GM23338 (cell line): ENCODE data around the gene ARL5A. TPM values are rescaled to one million over a fixed set of nuclear protein-coding genes. Genes with fewer than 3 reads are reported as not detected.
A peak's percentile ranks its signal among the peaks of the same experiment; 100 is the strongest.

Source experiments
- ATAC-seq: fragments of 200-7000 bp; cut with Tn5 transposase; 3 replicates; pipeline ENCODE4 v1.9.1; 2020
- DNase-seq: peaks from one replicate; pipeline ENCODE4 v3.0.0-alpha.2; 2015; ENCODE audit warnings: low spot score
- H2AFZ ChIP-seq: fragments of 200-600 bp; sonication (generic); 2 replicates; pipeline ENCODE4 v1.8.0; 2016; ENCODE audit warnings: antibody characterized with exemption, mild to moderate bottlenecking, moderate library complexity
- H3F3A ChIP-seq: fragments of 200-600 bp; sonication (generic); replicated peaks from 2 replicates; pipeline ENCODE4 v1.8.0; 2017; ENCODE audit warnings: antibody characterized with exemption, mixed run types, low read depth
- H3K27ac ChIP-seq: fragments of 200-600 bp; sonication (generic); 2 replicates; pipeline ENCODE4 v1.6.1; 2016; ENCODE audit warnings: low read depth
- H3K27me3 ChIP-seq: fragments of 200-600 bp; sonication (generic); 2 replicates; pipeline ENCODE4 v1.8.0; 2016; ENCODE audit warnings: mild to moderate bottlenecking, mixed run types, moderate library complexity; ENCODE audit not compliant: insufficient read depth
- H3K36me3 ChIP-seq: fragments of 200-600 bp; sonication (generic); 2 replicates; pipeline ENCODE4 v1.8.0; 2016; ENCODE audit warnings: mild to moderate bottlenecking; ENCODE audit not compliant: insufficient read depth
- H3K4me1 ChIP-seq: fragments of 200-600 bp; sonication (generic); 2 replicates; pipeline ENCODE4 v1.8.0; 2016; ENCODE audit warnings: mild to moderate bottlenecking, moderate library complexity; ENCODE audit not compliant: insufficient read depth
- H3K4me2 ChIP-seq: fragments of 200-600 bp; sonication (generic); 2 replicates; pipeline ENCODE4 v1.7.1; 2017; ENCODE audit warnings: mixed run types
- H3K4me3 ChIP-seq: fragments of 200-600 bp; sonication (generic); 2 replicates; pipeline ENCODE4 v1.6.1; 2016; ENCODE audit warnings: mixed run types
- H3K79me2 ChIP-seq: fragments of 200-600 bp; sonication (generic); replicated peaks from 2 replicates; pipeline ENCODE4 v1.8.0; 2017; ENCODE audit warnings: mild to moderate bottlenecking; ENCODE audit not compliant: insufficient read depth
- H3K9me2 ChIP-seq: fragments of 200-600 bp; sonication (generic); 2 replicates; pipeline ENCODE4 v1.8.0; 2017; ENCODE audit not compliant: insufficient read depth
- H4K20me1 ChIP-seq: fragments of 200-600 bp; sonication (generic); replicated peaks from 2 replicates; pipeline ENCODE4 v1.8.0; 2017; ENCODE audit warnings: mild to moderate bottlenecking; ENCODE audit not compliant: insufficient read depth
- H3K27ac Mint-ChIP-seq: 2 replicates; pipeline ENCODE4 v1.8.0; 2020; ENCODE audit warnings: inconsistent platforms, mild to moderate bottlenecking, moderate library complexity, mixed read lengths
- H3K27me3 Mint-ChIP-seq: 3 replicates; pipeline ENCODE4 v1.8.0; 2022; ENCODE audit warnings: low read depth, mild to moderate bottlenecking, moderate library complexity, mixed read lengths, inconsistent platforms; ENCODE audit not compliant: insufficient read depth, poor library complexity
- H3K36me3 Mint-ChIP-seq: 3 replicates; pipeline ENCODE4 v1.8.0; 2021; ENCODE audit warnings: low read depth, mild to moderate bottlenecking, inconsistent platforms, moderate library complexity, mixed read lengths
- H3K4me1 Mint-ChIP-seq: 3 replicates; pipeline ENCODE4 v1.8.0; 2020; ENCODE audit warnings: mild to moderate bottlenecking, inconsistent platforms, mixed read lengths
- H3K4me3 Mint-ChIP-seq: 3 replicates; pipeline ENCODE4 v1.8.0; 2021; ENCODE audit warnings: moderate library complexity, mild to moderate bottlenecking, inconsistent platforms, mixed read lengths
- H3K9me3 Mint-ChIP-seq: 3 replicates; pipeline ENCODE4 v1.8.0; 2020; ENCODE audit warnings: moderate library complexity, mild to moderate bottlenecking, inconsistent platforms, mixed read lengths
- CREB1 ChIP-seq: fragments of 250-450 bp; sonication (Bioruptor Pico); IDR thresholded peaks from 2 replicates; pipeline ENCODE4 v1.5.0; 2020; ENCODE audit warnings: low read depth, mild to moderate bottlenecking, moderate library complexity
- ETS1 ChIP-seq: IDR thresholded peaks from 2 replicates; pipeline ENCODE4 v1.6.1; 2016; ENCODE audit warnings: antibody characterized with exemption
- NANOG ChIP-seq: IDR thresholded peaks from 2 replicates; pipeline ENCODE4 v1.6.1; 2016; ENCODE audit warnings: antibody characterized with exemption, borderline replicate concordance
- POLR2AphosphoS5 ChIP-seq: IDR thresholded peaks from 2 replicates; pipeline ENCODE4 v1.6.1; 2016; ENCODE audit warnings: antibody characterized with exemption, low read depth
- STAT1 ChIP-seq: IDR thresholded peaks from one replicate; pipeline ENCODE4 v1.6.1; 2016; ENCODE audit warnings: antibody characterized with exemption; ENCODE audit not compliant: unreplicated experiment
- ZNF114 ChIP-seq: fragments of 250-450 bp; sonication (Bioruptor Pico); IDR thresholded peaks from 2 replicates; pipeline ENCODE4 v1.5.0; 2020; ENCODE audit warnings: mild to moderate bottlenecking, moderate library complexity
- ZNF331 ChIP-seq: fragments of 250-450 bp; sonication (Bioruptor Pico); IDR thresholded peaks from 2 replicates; pipeline ENCODE4 v1.5.0; 2020; ENCODE audit warnings: low read depth, mild to moderate bottlenecking, moderate library complexity
- polyA plus RNA-seq: library from polyadenylated mRNA; unstranded; fragments of >200 nt; fragmentation: Nextera tagmentation; extraction: Ambion mirVana; gene quantifications from 2 replicates; pipeline ENCODE4 v1.2.1, GENCODE V29; 2016
- total RNA-seq: library from RNA; depleted of rRNA; stranded (reverse); fragments of >200 nt; shearing (Covaris generic); gene quantifications from 2 replicates; pipeline ENCODE4 v1.2.3, GENCODE V29; 2014
- TF ChIP-seq, protein P1 (sequence below): IDR thresholded peaks from one replicate; pipeline ENCODE4 v1.6.1; 2018; ENCODE audit warnings: antibody characterized with exemption; ENCODE audit not compliant: unreplicated experiment
- TF ChIP-seq, protein P2 (sequence below), 2 experiments: fragments of 200-600 bp in 1 of 2; sonication (generic) in 1 of 2; conservative IDR thresholded peaks; 2 replicates each; pipeline versions ENCODE4 v1.5.1 to v1.6.1; 2016 to 2017; ENCODE audit warnings: antibody characterized with exemption in 2 of 2, low read depth in 2 of 2, mild to moderate bottlenecking in 2 of 2, moderate library complexity in 1 of 2

The ARL5A gene
- total and polyA plus RNA-seq, 2 experiments from 2014 or later: 26.8 to 104 TPM

DNA sequence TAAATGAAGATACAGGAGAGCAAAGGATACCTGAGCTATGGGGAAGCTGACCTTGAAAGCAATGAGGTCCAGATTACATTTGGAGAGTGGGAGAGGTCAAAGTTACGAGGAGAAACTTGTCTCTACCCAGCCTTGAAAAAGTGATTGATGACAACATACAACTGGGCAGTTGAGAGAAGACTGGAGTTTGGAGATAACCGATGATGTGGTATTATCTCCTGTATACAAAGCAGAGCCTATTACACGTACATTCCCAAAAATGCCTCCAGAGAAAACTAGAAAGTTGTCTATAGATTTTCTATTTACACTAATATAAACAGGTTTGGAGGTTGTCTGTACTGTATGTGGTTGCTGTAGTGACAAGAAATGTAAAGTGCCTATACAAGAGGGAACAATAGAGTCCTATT is 28.3 kb downstream of the ARL5A start:
- no peaks in the 10 kb centered on the region for H3F3A ChIP-seq
- H3K79me2 ChIP-seq: no peaks in the 10 kb centered on the region
- Mint-ChIP-seq H3K9me3 (no peaks in the 10 kb centered on the region), H3K27ac (no peak overlapping the region), H3K4me3 (no peak overlapping the region), H3K27me3 (no peaks in the 10 kb centered on the region), H3K36me3 (peaks cover 13% of the 10 kb centered on the region; the same call in 2 of the 3 replicates), H3K4me1 (peaks cover 18% of the 10 kb centered on the region)
- ATAC-seq (no peak), DNase-seq (no peak)
- peaks cover 17% of the 10 kb centered on the region for H3K4me1 ChIP-seq
- peaks cover 3% of the 10 kb centered on the region; the same call in 1 of the 2 replicates for H3K36me3 ChIP-seq
- H4K20me1 ChIP-seq: peaks cover 3% of the 10 kb centered on the region; the same call in 1 of the 2 replicates
- H3K9me2 ChIP-seq: no peaks in the 10 kb centered on the region
- no peak overlapping the region for H3K4me2 ChIP-seq
- TF ChIP-seq ZNF331 (CRISPR knock-in tag): no peak
- no peak for TF ChIP-seq ZNF114 (CRISPR knock-in tag)
- no peak for TF ChIP-seq ETS1
- no peak for TF ChIP-seq POLR2AphosphoS5
- TF ChIP-seq, protein P1, sequence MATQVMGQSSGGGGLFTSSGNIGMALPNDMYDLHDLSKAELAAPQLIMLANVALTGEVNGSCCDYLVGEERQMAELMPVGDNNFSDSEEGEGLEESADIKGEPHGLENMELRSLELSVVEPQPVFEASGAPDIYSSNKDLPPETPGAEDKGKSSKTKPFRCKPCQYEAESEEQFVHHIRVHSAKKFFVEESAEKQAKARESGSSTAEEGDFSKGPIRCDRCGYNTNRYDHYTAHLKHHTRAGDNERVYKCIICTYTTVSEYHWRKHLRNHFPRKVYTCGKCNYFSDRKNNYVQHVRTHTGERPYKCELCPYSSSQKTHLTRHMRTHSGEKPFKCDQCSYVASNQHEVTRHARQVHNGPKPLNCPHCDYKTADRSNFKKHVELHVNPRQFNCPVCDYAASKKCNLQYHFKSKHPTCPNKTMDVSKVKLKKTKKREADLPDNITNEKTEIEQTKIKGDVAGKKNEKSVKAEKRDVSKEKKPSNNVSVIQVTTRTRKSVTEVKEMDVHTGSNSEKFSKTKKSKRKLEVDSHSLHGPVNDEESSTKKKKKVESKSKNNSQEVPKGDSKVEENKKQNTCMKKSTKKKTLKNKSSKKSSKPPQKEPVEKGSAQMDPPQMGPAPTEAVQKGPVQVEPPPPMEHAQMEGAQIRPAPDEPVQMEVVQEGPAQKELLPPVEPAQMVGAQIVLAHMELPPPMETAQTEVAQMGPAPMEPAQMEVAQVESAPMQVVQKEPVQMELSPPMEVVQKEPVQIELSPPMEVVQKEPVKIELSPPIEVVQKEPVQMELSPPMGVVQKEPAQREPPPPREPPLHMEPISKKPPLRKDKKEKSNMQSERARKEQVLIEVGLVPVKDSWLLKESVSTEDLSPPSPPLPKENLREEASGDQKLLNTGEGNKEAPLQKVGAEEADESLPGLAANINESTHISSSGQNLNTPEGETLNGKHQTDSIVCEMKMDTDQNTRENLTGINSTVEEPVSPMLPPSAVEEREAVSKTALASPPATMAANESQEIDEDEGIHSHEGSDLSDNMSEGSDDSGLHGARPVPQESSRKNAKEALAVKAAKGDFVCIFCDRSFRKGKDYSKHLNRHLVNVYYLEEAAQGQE: no peak
- no peak for TF ChIP-seq NANOG
- no peak overlapping the region for H3K27ac ChIP-seq
- no peak overlapping the region for H2AFZ ChIP-seq
- no peaks in the 10 kb centered on the region for H3K27me3 ChIP-seq
- H3K4me3 ChIP-seq: no peak overlapping the region

DNA sequence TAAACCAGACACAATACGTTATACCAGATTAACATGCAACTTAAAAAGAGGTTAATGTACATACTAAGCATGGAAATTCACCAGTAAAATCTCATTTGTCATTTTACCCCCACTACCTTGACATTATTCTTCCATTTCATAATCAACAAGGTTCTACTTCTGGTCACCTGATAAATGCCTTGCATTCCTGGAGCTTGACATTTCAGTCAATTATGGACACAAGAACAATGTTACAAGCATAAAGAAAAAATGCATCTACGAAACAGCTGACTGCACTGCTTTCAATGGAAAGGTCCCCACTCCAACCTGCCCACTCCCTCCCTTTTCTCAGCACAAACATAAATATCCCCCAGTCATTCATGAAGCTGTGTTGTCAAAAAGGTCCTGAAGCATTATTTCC is 31.4 kb downstream of the ARL5A start:
- no peaks in the 10 kb centered on the region for H3K9me2 ChIP-seq
- Mint-ChIP-seq H3K27ac (0 out of 2 replicates have a peak overlapping the region, but pooled peaks have one; percentile 21), H3K27me3 (no peaks in the 10 kb centered on the region), H3K9me3 (no peaks in the 10 kb centered on the region; the same call in 2 of the 3 replicates), H3K4me3 (no peak overlapping the region), H3K36me3 (peaks cover 2% of the 10 kb centered on the region; the same call in 2 of the 3 replicates), H3K4me1 (peaks cover 18% of the 10 kb centered on the region)
- no peaks in the 10 kb centered on the region for H3F3A ChIP-seq
- H3K4me1 ChIP-seq: peaks cover 17% of the 10 kb centered on the region
- 0 out of 2 replicates have a peak overlapping the region, but pooled peaks have one; percentile 5 for H3K4me2 ChIP-seq
- H3K27ac ChIP-seq: peak overlapping the region; percentile 7; the same call in 1 of the 2 replicates
- H3K4me3 ChIP-seq: no peak overlapping the region
- no peaks in the 10 kb centered on the region for H3K79me2 ChIP-seq
- peaks cover 3% of the 10 kb centered on the region; the same call in 1 of the 2 replicates for H4K20me1 ChIP-seq
- DNase-seq (no peak), ATAC-seq (no peak)
- no peak overlapping the region for H2AFZ ChIP-seq
- no peaks in the 10 kb centered on the region; the same call in 1 of the 2 replicates for H3K36me3 ChIP-seq
- H3K27me3 ChIP-seq: no peaks in the 10 kb centered on the region
- no peak for TF ChIP-seq ETS1
- TF ChIP-seq, protein P2, sequence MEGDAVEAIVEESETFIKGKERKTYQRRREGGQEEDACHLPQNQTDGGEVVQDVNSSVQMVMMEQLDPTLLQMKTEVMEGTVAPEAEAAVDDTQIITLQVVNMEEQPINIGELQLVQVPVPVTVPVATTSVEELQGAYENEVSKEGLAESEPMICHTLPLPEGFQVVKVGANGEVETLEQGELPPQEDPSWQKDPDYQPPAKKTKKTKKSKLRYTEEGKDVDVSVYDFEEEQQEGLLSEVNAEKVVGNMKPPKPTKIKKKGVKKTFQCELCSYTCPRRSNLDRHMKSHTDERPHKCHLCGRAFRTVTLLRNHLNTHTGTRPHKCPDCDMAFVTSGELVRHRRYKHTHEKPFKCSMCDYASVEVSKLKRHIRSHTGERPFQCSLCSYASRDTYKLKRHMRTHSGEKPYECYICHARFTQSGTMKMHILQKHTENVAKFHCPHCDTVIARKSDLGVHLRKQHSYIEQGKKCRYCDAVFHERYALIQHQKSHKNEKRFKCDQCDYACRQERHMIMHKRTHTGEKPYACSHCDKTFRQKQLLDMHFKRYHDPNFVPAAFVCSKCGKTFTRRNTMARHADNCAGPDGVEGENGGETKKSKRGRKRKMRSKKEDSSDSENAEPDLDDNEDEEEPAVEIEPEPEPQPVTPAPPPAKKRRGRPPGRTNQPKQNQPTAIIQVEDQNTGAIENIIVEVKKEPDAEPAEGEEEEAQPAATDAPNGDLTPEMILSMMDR (conservative IDR thresholded peaks at IDR 0.05; ENCODE audit: low read depth in 2 of 2): no peak
- no peak for TF ChIP-seq STAT1
- TF ChIP-seq POLR2AphosphoS5: no peak
- TF ChIP-seq, protein P1: no peak
- no peak for TF ChIP-seq CREB1 (CRISPR knock-in tag)
- TF ChIP-seq ZNF331 (CRISPR knock-in tag): no peak
